HEK293T (cell line): ENCODE results near the gene SMCP.

ENCODE experiments used
- CTCF ChIA-PET: fragments of 350-600 bp; formaldehyde crosslinking; extraction: SDS; loops from one replicate; lab custom pipeline; 2021; ENCODE audit warnings: antibody characterized with exemption, inconsistent platforms; lab: Yijun Ruan, JAX
- POLR2A ChIA-PET: fragments of 350-600 bp; formaldehyde crosslinking; extraction: SDS; loops from one replicate; lab custom pipeline; 2020; ENCODE audit warnings: antibody characterized with exemption, inconsistent platforms; lab: Yijun Ruan, JAX
- DNase-seq: peaks from one replicate; pipeline ENCODE4 v3.0.0; 2012; ENCODE audit warnings: mixed read lengths; ENCODE audit errors: extremely low spot score
- ARNT ChIP-seq: fragments of 450-650 bp; IDR thresholded peaks from 2 replicates; pipeline ENCODE4 v1.6.1; 2017; ENCODE audit warnings: mild to moderate bottlenecking
- BHLHE40 ChIP-seq: fragments of 450-650 bp; IDR thresholded peaks from 2 replicates; pipeline ENCODE4 v1.6.1; 2016; ENCODE audit warnings: mild to moderate bottlenecking, moderate library complexity, borderline replicate concordance
- CTBP1 ChIP-seq: fragments of 450-650 bp; IDR thresholded peaks from 2 replicates; pipeline ENCODE4 v1.6.1; 2016; ENCODE audit warnings: borderline replicate concordance
- ELF4 ChIP-seq: fragments of 450-650 bp; IDR thresholded peaks from 2 replicates; pipeline ENCODE4 v1.6.1; 2017; ENCODE audit warnings: antibody characterized with exemption
- FOXA1 ChIP-seq: fragments of 450-650 bp; IDR thresholded peaks from 2 replicates; pipeline ENCODE4 v1.6.1; 2016; ENCODE audit warnings: mild to moderate bottlenecking
- FOXK2 ChIP-seq: fragments of 450-650 bp; IDR thresholded peaks from 2 replicates; pipeline ENCODE4 v1.6.1; 2016; ENCODE audit warnings: mild to moderate bottlenecking
- FOXM1 ChIP-seq: fragments of 450-650 bp; IDR thresholded peaks from 2 replicates; pipeline ENCODE4 v1.6.1; 2017; ENCODE audit warnings: mild to moderate bottlenecking, borderline replicate concordance
- HDGF ChIP-seq: fragments of 450-650 bp; IDR thresholded peaks from 2 replicates; pipeline ENCODE4 v1.6.1; 2017; ENCODE audit warnings: antibody characterized with exemption, borderline replicate concordance
- L3MBTL2 ChIP-seq: fragments of 450-650 bp; conservative IDR thresholded peaks from 2 replicates; pipeline ENCODE4 v1.6.1; 2016; ENCODE audit warnings: mild to moderate bottlenecking
- LEF1 ChIP-seq: fragments of 450-650 bp; IDR thresholded peaks from 2 replicates; pipeline ENCODE4 v1.6.1; 2017; ENCODE audit warnings: mild to moderate bottlenecking, borderline replicate concordance
- NFRKB ChIP-seq: fragments of 450-650 bp; IDR thresholded peaks from 2 replicates; pipeline ENCODE4 v1.6.1; 2016; ENCODE audit warnings: mild to moderate bottlenecking, moderate library complexity
- PKNOX1 ChIP-seq: fragments of 450-650 bp; IDR thresholded peaks from 2 replicates; pipeline ENCODE4 v1.6.1; 2016
- SP1 ChIP-seq: fragments of 450-650 bp; IDR thresholded peaks from 2 replicates; pipeline ENCODE4 v1.6.1; 2017
- SUZ12 ChIP-seq: fragments of 450-650 bp; IDR thresholded peaks from 2 replicates; pipeline ENCODE4 v1.6.1; 2016; ENCODE audit warnings: mild to moderate bottlenecking
- TARDBP ChIP-seq: fragments of 450-650 bp; IDR thresholded peaks from 2 replicates; pipeline ENCODE4 v1.6.1; 2016
- ZNF384 ChIP-seq: fragments of 450-650 bp; IDR thresholded peaks from 2 replicates; pipeline ENCODE4 v1.6.1; 2016

The SMCP gene, protein sequence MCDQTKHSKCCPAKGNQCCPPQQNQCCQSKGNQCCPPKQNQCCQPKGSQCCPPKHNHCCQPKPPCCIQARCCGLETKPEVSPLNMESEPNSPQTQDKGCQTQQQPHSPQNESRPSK

DNA sequence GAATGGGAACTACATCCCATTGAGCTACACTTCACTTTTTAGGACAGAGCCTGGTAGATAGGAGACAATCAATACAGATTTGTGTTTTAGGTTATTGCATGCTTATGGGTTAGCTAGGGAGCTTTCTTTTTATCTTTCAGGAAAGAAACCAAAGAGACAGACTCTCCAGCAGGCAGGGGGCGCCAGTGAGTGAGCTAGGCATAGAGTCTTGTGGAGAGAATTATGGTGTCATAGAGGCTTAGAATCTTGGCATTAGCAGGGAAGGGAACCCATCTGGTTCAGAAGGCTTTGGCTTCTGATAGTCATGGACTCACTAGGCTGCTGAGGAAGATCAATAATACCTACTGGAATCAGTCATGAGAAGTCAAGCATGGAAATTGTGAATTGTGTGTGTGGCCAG is at the start of gene SMCP:
TSS of gene SMCP (plus strand) at position 281 of the 400 bp plus-strand sequence. CDS start 6,101 bp downstream, outside the sequence.
- no peak for DNase-seq
- no peak for TF ChIP-seq HDGF
- no peak for TF ChIP-seq LEF1
- no peak for TF ChIP-seq BHLHE40
- no peak for TF ChIP-seq FOXK2
- TF ChIP-seq FOXA1 = no peak
- no peak for TF ChIP-seq ELF4
- TF ChIP-seq ARNT = no peak
- TF ChIP-seq SP1 = no peak
- TF ChIP-seq NFRKB = no peak
- no peak for TF ChIP-seq CTBP1
- TF ChIP-seq SUZ12 = no peak
- no peak for TF ChIP-seq L3MBTL2
- TF ChIP-seq ZNF384 = no peak
- no peak for TF ChIP-seq PKNOX1
- TF ChIP-seq TARDBP = no peak
- ChIA-PET CTCF (interaction anchor here (0.7 kb wide), 1 partner anchor 9 kb away, joined by 3 read pairs; no protein-coding TSS in a partner anchor), POLR2A (no interaction called here)

- no peak for DNase-seq
- CTCF ChIA-PET = no interaction called here
- POLR2A ChIA-PET = no interaction called here
- TF ChIP-seq LEF1 (no peak), ELF4 (no peak), SP1 (no peak), BHLHE40 (no peak), FOXK2 (no peak), PKNOX1 (no peak), NFRKB (no peak)
These were observed 41.3 kb upstream of the SMCP start for GRCh38 chr1:152836870-152837269.

DNA sequence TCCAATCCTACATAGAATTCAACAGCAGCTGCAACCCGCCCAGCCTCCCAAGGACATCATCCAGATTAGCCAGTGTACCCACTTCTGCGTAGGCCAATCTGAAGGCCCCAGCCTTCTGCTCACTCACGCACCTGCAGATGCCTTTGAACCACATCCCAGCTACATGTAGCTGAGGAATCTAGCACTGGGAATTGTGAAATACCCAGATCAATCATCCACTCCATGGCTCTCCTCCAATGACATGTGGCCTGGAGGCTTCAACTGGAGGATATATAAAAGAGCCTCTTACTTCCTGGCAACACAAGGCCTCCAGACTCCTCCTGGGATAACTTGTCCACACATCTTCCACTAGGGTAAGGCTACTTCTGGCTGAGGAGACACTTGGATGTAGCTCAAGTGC is 35.6 kb upstream of the SMCP start, which contains the start of gene LCE6A:
TSS of gene LCE6A (plus strand) at position 301 of the 400 bp plus-strand sequence. CDS start 665 bp downstream, outside the sequence.
- POLR2A ChIA-PET = no interaction called here
- no peak for TF ChIP-seq HDGF
- TF ChIP-seq SP1 = no peak
- TF ChIP-seq ELF4 = no peak
- no peak for TF ChIP-seq TARDBP
- no peak for TF ChIP-seq ZNF384
- TF ChIP-seq NFRKB = no peak
- TF ChIP-seq FOXK2 = no peak
- TF ChIP-seq L3MBTL2 = no peak
- TF ChIP-seq LEF1 = no peak
- no peak for TF ChIP-seq BHLHE40
- no peak for DNase-seq
- CTCF ChIA-PET = no interaction called here

DNA sequence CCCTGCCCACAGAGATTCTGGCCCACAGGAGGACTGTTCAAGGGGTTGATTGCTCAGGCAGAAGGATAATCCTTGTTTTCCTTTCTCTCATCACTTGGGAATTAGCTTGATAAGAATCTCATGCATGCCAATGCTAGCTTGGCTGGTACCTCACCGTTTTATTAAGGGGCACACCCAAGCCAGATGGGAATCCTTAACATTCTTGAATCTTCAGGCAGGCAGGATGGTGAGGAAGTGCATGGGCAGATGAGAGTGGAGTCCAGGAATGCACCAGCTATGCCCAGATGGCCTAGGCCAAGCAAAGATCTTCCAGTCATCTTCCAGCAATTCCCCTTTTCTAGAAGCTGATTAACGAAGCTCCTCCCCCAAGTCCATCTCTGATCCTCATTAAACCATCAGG is 22.5 kb upstream of the SMCP start:
- POLR2A ChIA-PET = no interaction called here
- TF ChIP-seq LEF1 = no peak
- TF ChIP-seq FOXM1 = no peak
- TF ChIP-seq L3MBTL2 = no peak
- CTCF ChIA-PET = no interaction called here
- no peak for DNase-seq

DNA sequence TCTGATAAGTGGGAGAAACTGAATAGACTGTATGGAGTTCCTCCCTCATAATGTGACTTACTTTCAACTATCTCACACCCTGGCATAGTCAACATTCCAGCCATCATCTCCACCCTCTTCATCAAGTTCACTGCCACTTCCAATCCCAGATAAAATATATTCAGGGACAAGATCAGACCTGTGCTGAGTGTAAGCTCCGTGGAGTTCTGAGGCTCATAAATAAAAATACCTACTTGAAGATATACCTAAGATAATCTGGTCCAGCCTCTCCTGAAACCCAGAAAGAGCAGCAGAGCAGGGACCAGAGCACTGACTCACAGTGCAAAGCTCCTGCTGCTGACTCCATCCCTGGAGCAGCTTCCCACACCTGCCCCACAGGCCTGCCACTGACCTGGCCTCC is 20.1 kb upstream of the SMCP start:
- no peak for DNase-seq
- POLR2A ChIA-PET = no interaction called here
- no peak for TF ChIP-seq CTBP1
- no peak for TF ChIP-seq ARNT
- no peak for TF ChIP-seq FOXK2
- TF ChIP-seq LEF1 = no peak
- TF ChIP-seq NFRKB = no peak
- CTCF ChIA-PET = interaction anchor here (0.6 kb wide), 1 partner anchor 11 kb away, joined by 3 read pairs; no protein-coding TSS in a partner anchor

- ChIA-PET CTCF (interaction anchor here (2.3 kb wide), 1 partner anchor 11 kb away, joined by 11 read pairs; no protein-coding TSS in a partner anchor), POLR2A (no interaction called here)
- no peak for TF ChIP-seq ARNT
- no peak for TF ChIP-seq TARDBP
- no peak for TF ChIP-seq BHLHE40
- TF ChIP-seq ELF4 = no peak
- no peak for TF ChIP-seq SP1
- no peak for TF ChIP-seq L3MBTL2
- no peak for TF ChIP-seq FOXM1
- no peak for TF ChIP-seq NFRKB
- no peak for TF ChIP-seq FOXA1
- TF ChIP-seq SUZ12 = no peak
- no peak for TF ChIP-seq PKNOX1
- no peak for TF ChIP-seq HDGF
- TF ChIP-seq FOXK2 = no peak
- no peak for TF ChIP-seq LEF1
- no peak for TF ChIP-seq ZNF384
- TF ChIP-seq CTBP1 = no peak
- no peak for DNase-seq
These were observed 18.4 kb upstream of the SMCP start, which contains the start of gene LCE7A for GRCh38 chr1:152859696-152860095. LCE7A (plus strand) TSS chr1:152859996; CDS start chr1:152860698, 702 bp downstream.
